AG10803 (cell line): ENCODE results near the gene MAP1LC3B2.

Source experiments
- DNase-seq: peaks from one replicate; pipeline ENCODE4 v3.0.0; 2010; ENCODE audit warnings: low read depth
- H3K4me3 ChIP-seq: 2 replicates; pipeline ENCODE4 v1.5.1; 2011; ENCODE audit warnings: mild to moderate bottlenecking, low read length, control low read depth
- CTCF ChIP-seq: conservative IDR thresholded peaks from 2 replicates; pipeline ENCODE4 v1.5.1; 2011; ENCODE audit warnings: mild to moderate bottlenecking, low read length, control low read depth, inconsistent platforms

Gene MAP1LC3B2

DNA sequence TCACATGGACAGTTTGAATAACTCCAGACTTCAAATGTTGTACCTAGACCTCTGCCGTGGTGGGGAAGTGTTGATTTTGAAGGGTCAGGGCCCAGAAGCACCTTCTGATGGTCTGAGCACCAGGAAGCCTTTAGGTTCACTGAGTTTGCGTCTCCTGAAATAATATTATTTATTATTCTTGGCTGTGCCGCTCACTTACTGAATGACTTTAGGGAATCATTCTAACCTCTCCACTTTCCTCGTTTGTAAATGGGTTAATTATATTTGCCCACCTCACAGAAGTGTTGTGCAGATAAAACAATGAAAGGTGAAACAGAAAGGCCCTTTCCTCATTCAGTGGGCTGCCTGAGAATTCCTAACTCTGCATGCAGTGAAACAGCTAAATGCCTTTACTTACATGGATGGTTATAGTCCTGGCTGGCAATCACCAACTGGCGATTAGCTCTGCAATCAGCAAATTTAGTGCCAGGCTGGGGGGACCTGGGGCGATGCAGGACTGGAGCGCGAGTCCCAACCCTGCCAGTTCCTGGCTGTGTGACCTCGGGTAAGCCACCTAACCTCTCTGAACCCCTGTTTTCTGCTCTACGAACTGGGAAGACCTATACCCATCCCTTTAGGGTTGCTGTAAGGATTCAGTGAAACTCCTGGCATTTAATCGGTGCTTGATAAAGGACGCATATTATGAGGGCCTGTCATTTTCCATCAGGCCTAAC lies 57.5 kb downstream of the MAP1LC3B2 start:
- H3K4me3 ChIP-seq = no peak overlapping the region
- DNase-seq = no peak
- no peak for TF ChIP-seq CTCF

DNA sequence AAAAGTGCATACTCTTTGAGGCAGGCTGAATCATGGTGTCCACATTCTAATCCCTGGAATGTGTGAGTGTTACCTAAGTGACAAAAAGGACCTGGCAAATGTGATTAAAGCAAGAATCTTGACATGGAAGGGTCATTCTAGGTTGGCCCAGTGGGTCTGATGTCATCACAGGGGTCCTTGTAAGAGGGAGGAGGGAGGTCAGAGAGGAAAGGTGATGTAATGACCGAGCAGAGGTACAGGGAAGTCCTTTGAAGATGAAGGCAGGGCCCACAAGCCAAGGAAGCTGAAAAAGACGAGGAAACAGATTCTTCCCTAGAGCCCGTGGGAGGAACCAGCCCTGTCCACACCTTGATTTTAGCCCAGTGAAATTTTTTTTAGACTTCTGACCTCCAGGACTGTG lies 60.1 kb downstream of the MAP1LC3B2 start:
- no peak overlapping the region for H3K4me3 ChIP-seq
- no peak for TF ChIP-seq CTCF
- no peak for DNase-seq

- no peak overlapping the region for H3K4me3 ChIP-seq
- no peak for DNase-seq
- TF ChIP-seq CTCF = no peak
Measured at GRCh38 chr12:116620124-116620491, 60.9 kb downstream of the MAP1LC3B2 start.

- no peak for DNase-seq
- H3K4me3 ChIP-seq = no peak overlapping the region
- TF ChIP-seq CTCF = no peak
Measured at GRCh38 chr12:116620492-116621191, 61.5 kb downstream of the MAP1LC3B2 start.

DNA sequence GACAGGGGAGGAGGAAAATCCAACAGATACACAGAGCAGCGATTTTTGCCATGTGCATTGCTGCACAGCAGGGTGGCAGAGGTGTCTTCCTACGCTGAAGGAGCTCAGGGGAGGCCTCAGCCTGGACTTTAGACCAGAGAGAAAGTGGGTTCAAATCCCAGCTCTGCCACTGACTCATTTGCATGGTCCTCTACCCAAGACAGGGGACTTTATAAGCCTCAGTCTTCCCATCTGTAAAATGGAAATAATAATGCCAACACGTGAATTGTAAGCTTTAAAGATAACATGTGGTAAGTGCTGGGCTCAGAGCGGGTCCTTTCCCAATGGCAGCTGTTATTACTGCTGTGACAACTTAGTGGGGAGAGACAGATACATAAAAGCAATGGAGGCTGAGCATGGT lies 62.0 kb downstream of the MAP1LC3B2 start:
- no peak for TF ChIP-seq CTCF
- DNase-seq = no peak

GRCh38 chr12:116624516-116624915 lies 65.3 kb downstream of the MAP1LC3B2 start:
- TF ChIP-seq CTCF = no peak
- no peak overlapping the region for H3K4me3 ChIP-seq
- DNase-seq = no peak

More for the DNA sequence above, 62.0 kb downstream of the MAP1LC3B2 start:
- no peak overlapping the region for H3K4me3 ChIP-seq

DNA sequence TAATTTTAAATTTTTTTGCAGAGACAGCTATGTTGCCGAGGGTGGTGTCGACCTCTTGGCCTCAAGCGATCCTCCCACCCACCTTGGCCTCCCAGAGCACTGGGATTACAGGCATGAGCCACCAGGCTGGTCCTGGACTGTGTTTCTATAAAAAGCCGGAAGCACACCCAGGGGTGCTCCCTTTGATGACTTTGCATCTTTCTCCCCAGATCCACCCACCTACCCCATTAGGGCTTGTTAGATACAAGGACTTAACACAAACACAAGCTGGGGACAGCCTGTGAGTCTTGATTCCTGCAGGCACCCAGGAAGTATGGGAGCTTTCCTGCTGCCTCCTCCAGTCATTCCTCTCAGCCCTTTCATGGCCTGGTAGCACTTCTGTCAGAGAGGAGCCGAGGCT lies 67.0 kb downstream of the MAP1LC3B2 start:
- no peak for TF ChIP-seq CTCF
- DNase-seq = no peak

More for the DNA sequence above, 67.0 kb downstream of the MAP1LC3B2 start:
- no peak overlapping the region for H3K4me3 ChIP-seq
